HG03378 (cell line): ENCODE data around the gene CDSN.
"Not testable (repeated sequence)": the region's sequence is repeated elsewhere in the genome, so short reads cannot be mapped to it uniquely, and the experiment has no call there.

ENCODE experiments used
- ATAC-seq: cut with Tn5 transposase; IDR thresholded peaks from one replicate; pipeline ENCODE4 v1.9.1; 2021; ENCODE audit warnings: mild to moderate bottlenecking, moderate library complexity; ENCODE audit not compliant: unreplicated experiment

Gene CDSN, protein sequence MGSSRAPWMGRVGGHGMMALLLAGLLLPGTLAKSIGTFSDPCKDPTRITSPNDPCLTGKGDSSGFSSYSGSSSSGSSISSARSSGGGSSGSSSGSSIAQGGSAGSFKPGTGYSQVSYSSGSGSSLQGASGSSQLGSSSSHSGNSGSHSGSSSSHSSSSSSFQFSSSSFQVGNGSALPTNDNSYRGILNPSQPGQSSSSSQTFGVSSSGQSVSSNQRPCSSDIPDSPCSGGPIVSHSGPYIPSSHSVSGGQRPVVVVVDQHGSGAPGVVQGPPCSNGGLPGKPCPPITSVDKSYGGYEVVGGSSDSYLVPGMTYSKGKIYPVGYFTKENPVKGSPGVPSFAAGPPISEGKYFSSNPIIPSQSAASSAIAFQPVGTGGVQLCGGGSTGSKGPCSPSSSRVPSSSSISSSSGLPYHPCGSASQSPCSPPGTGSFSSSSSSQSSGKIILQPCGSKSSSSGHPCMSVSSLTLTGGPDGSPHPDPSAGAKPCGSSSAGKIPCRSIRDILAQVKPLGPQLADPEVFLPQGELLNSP

DNA sequence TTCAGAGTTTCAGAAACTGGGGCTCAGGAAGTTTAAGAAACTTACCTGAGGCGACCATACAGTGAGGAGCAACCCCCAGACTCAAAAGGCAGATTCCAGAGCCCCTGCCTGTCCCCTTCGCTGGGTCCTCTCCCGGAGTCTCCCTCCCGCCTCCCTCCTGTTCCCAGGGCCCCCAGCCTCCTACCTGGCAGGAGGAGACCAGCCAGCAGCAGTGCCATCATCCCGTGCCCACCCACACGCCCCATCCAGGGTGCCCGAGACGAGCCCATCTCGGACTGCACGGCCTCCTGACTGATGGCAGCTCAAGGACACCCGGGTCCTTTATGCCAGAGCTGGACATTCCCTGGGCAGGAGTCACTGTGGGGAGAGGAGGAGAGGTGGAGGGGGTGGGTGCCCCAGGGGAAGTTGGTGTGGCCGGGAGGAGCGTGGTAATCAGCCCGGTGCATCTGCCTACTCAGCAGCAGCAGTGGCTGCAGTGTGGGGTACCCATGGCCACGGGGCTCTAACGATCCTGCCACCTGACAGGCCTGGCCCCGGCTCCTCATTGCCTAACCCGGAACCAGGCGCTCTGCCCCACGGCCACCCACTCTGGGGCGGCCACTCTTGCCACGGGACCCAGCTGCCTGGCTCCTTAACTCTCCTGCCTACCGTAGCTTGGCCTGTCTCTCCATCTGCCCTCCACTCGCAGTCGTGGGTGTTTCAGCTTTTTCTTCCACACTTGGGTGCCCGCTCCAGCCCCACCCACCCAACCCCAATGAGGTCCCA is at the start of gene CDSN:
Gene CDSN, minus strand, starts transcription at position 296 of the 765 bp plus-strand sequence. Its CDS starts 27 bp downstream, at position 269.
- ATAC-seq: no peak

GRCh38 chr6:31169123-31169857 is 49.0 kb upstream of the CDSN start:
- no peak for ATAC-seq

GRCh38 chr6:31168606-31169005 is 48.4 kb upstream of the CDSN start:
- ATAC-seq: no peak

DNA sequence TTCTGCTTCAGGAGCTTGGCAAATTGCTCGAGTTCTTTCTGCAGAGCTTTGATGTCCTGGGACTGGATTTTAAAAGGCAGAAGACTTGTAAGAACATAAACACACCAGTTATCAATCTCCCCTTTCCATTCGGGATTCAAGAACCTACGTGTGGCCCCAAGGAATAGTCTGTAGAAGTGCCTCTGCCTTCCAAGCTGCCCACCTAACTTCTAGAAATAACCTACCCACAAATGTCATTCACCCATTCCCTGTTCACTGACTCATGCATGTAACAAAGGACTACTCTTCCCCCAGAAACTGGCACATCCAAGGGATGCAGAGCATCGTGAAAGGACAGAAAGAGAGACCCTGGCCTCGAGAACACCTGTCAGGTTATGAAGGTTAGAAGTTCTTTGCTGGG is 45.7 kb upstream of the CDSN start:
- no peak for ATAC-seq

GRCh38 chr6:31165064-31165832 is 45.0 kb upstream of the CDSN start:
- peak; percentile 50 for ATAC-seq

- not testable (repeated sequence) for ATAC-seq
Observed at GRCh38 chr6:31164475-31165063, 44.3 kb upstream of the CDSN start.

GRCh38 chr6:31163922-31164321 is 43.7 kb upstream of the CDSN start:
- no peak for ATAC-seq

DNA sequence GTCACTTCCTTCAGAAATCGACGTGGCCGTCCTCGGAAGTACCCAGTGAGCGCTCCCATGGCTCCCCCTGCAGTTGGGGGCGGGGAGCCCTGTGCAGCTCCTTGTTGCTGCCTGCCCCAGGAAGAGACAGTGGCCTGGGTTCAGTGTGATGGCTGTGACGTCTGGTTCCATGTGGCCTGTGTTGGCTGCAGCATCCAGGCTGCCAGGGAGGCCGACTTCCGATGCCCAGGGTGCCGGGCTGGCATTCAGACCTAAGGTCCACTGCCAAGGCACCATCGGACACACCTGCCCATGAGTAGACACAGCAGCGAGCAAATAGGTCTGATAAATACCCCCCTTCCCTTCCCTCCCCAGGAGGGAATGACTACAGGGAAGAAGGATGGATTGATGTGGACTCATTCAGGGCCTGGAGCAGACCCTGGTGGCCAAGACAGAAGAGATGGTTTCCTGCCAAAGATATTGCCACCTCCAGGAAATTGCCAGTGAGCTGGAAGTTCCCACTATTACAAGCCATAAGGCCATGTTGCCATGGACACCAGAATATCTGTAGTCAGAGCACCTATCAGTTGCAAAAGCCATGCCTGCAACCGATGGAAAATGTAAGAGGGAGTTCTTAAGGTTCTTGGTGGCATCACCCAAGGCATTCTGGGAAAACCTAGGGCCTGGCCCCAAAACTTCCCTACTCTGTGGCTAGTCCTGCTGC is 42.4 kb upstream of the CDSN start:
- no peak for ATAC-seq

- no peak for ATAC-seq
Observed at GRCh38 chr6:31161216-31162126, 41.2 kb upstream of the CDSN start.

DNA sequence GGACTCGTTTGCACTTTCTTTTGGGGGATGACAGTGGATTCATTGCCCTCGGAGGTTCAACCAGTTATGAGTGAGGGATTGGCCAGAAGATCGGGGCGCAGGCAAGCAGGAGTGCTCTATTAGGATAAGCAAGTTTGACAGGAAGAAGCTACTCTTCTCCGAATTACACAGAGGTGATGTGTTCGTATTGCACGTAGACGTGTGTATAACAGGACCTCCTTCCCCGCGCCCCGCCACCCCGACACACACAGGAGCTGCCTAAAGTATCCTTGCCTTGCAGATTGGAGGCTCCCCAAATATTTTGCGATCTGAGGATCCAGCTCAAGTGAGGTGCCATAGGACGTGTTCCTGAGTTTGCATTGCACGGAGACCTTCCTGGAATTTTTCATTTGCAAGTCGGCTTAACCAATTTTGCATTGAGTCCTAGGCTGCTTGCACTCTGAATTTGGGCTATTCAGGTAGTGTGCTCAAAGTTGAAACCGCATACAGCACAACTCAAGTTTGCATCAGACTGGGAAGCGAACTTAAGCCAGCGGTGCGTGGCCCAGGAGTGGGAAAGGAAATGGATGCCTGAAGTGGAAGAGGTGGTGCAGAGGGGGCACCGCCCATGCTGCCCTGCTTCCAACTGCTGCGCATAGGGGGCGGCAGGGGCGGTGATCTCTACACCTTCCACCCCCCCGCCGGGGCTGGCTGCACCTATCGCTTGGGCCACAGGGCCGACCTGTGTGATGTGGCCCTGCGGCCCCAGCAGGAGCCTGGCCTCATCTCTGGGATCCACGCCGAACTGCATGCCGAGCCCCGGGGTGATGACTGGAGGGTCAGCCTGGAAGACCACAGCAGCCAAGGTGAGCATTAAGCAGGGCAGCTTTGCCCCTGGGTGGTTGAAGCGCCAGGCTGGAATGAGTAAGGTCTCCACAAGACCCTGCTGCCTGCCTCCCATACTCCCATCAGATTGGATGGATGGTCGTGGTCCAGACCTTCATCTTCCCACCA is 38.9 kb upstream of the CDSN start:
- peak; percentile 3 for ATAC-seq

- peak; percentile 78 for ATAC-seq
Observed at GRCh38 chr6:31158140-31158862, 38.1 kb upstream of the CDSN start, which contains the start of gene TCF19. Gene TCF19, plus strand, starts transcription at chr6:31158589. Its CDS starts 881 bp downstream, at chr6:31159470.

DNA sequence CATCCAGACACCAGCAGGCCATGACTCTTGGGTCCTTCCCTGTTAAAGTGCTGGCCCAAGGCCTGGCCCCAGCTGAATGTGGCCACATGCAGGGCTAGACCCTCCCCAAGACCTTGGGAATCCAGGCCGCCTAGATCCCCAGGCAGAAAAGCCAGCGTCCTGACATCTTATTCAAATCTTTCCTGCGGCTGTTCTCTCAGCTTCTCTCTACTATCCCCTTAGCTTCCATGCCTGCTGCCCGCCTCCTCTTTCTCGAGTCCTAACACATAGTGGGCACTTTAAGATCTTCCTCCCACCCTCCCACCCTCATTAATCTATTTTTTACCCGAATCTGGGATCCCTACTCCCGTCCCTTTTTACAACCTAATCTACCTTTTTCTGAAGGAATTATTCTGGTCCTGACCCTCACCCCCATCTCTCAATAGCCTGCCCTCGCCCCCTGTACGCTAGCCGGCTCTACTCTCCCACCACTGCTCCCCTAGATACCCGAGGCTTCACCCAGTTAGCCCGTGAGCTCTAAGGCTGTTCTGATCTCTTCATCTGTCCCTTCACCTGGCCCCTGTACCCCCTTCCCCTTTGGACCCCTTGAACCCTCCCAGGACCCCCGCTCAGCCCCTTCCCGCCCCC is 37.4 kb upstream of the CDSN start, which contains the start of gene CCHCR1:
Gene CCHCR1, minus strand, starts transcription at position 290 of the 627 bp plus-strand sequence. Its CDS starts 202 bp downstream, at position 88.
- ATAC-seq: no peak

GRCh38 chr6:31156641-31157040 is 36.4 kb upstream of the CDSN start:
- ATAC-seq: no peak

- no peak for ATAC-seq
Observed at GRCh38 chr6:31154436-31154835, 34.2 kb upstream of the CDSN start.

DNA sequence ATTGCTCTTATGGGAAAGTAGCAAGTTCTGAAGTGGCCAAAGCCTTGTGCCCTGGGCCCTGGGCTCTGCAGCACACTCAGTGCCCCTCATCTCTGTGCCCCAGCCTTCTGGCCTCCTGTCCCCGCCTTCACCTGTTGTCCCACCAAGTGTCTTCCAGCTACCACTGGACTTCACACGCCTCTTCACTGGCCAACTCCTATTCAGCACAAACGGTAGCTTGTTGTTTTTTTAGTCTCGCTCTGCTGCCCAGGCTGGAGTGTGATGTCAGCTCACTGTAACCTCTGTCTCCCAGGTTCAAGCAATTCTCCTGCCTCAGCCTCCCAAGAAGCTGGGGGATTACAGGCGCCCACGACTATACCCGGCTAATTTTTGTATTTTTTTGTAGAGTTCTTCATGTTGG is 32.5 kb upstream of the CDSN start:
- no peak for ATAC-seq
